Activated T-helper 1 cell treated with anti-CD3 and anti-CD28 coated beads, Interleukin-12 subunit alpha, Interleukin-12 subunit beta, Interleukin-2, Interleukin-4 antibody, amounts not matched to agents 30 ng/mL and 10 ng/mL and 1 ng/mL, durations not matched to agents 14 hours and 24 hours and 36 hours (primary cell): Measurements from ENCODE around the gene MAN2A2. TPM values are rescaled to one million over a fixed set of nuclear protein-coding genes. Genes with fewer than 3 reads are reported as not detected.

Experiments used
- DNase-seq: peaks from one replicate; pipeline ENCODE4 v3.0.0; 2021; ENCODE audit warnings: low spot score
- H3K27ac Mint-ChIP-seq: one replicate; pipeline ENCODE4 v1.8.0; 2021; ENCODE audit warnings: mild to moderate bottlenecking, mixed read lengths
- H3K27me3 Mint-ChIP-seq: one replicate; pipeline ENCODE4 v1.8.0; 2022; ENCODE audit warnings: mild to moderate bottlenecking, moderate library complexity, mixed read lengths; ENCODE audit not compliant: insufficient read depth
- H3K36me3 Mint-ChIP-seq: one replicate; pipeline ENCODE4 v1.8.0; 2021; ENCODE audit warnings: low read depth, mixed read lengths
- H3K4me1 Mint-ChIP-seq: one replicate; pipeline ENCODE4 v1.8.0; 2021; ENCODE audit warnings: low read depth, mixed read lengths
- H3K4me3 Mint-ChIP-seq: one replicate; pipeline ENCODE4 v1.8.0; 2021; ENCODE audit warnings: mild to moderate bottlenecking, moderate library complexity, mixed read lengths
- H3K9me3 Mint-ChIP-seq: one replicate; pipeline ENCODE4 v1.8.0; 2021; ENCODE audit warnings: mixed read lengths
- intact Hi-C: fragments of 100-400 bp; cut with micrococcal nuclease; formaldehyde crosslinking; loops from one replicate; pipeline ENCODE4 v1.15.1; 2024
- total RNA-seq: library from RNA; stranded (reverse); gene quantifications from 2 replicates; pipeline ENCODE4 v1.2.3, GENCODE V29; 2022

Gene MAN2A2
- total RNA-seq = 228 and 239 TPM in 2 replicates

- Mint-ChIP-seq H3K36me3 (peaks cover 35% of the 10 kb centered on the region), H3K4me3 (peak within 1 kb of the TSS; percentile 90), H3K27ac (peak within 1 kb of the TSS; percentile 88), H3K27me3 (no peaks in the 10 kb centered on the region), H3K9me3 (no peaks in the 10 kb centered on the region), H3K4me1 (peaks cover 48% of the 10 kb centered on the region)
- intact Hi-C loops = loop anchor here (1.0 to 2.0 kb wide), 6 partner anchors 20 to 255 kb away; partner anchors contain the start of gene RCCD1
- peak; percentile 72 for DNase-seq
Measured at GRCh38 chr15:90902840-90903732, at the start of gene MAN2A2. TSS of gene MAN2A2 (plus strand) at chr15:90903302. CDS start at chr15:90904208, 906 bp downstream.

GRCh38 chr15:90855139-90855538 lies 48.0 kb upstream of the MAN2A2 start:
- no peak for DNase-seq
- Mint-ChIP-seq H3K4me1 (peaks cover 86% of the 10 kb centered on the region), H3K4me3 (peak overlapping the region; percentile 42), H3K36me3 (peaks cover 29% of the 10 kb centered on the region), H3K9me3 (peaks cover 4% of the 10 kb centered on the region), H3K27ac (peak overlapping the region; percentile 99), H3K27me3 (peaks cover 1% of the 10 kb centered on the region)
- intact Hi-C loops = no loop called here

GRCh38 chr15:90857337-90857736 lies 45.8 kb upstream of the MAN2A2 start:
- Mint-ChIP-seq H3K9me3 (peaks cover 4% of the 10 kb centered on the region), H3K4me3 (no peak overlapping the region), H3K36me3 (peaks cover 25% of the 10 kb centered on the region), H3K4me1 (peaks cover 83% of the 10 kb centered on the region), H3K27me3 (peaks cover 1% of the 10 kb centered on the region), H3K27ac (peak overlapping the region; percentile 91)
- DNase-seq = no peak
- intact Hi-C loops = no loop called here

- Mint-ChIP-seq H3K4me3 (peak overlapping the region; percentile 37), H3K4me1 (peaks cover 83% of the 10 kb centered on the region), H3K27me3 (no peaks in the 10 kb centered on the region), H3K27ac (peak overlapping the region; percentile 91), H3K36me3 (peaks cover 24% of the 10 kb centered on the region), H3K9me3 (peaks cover 4% of the 10 kb centered on the region)
- DNase-seq = no peak
- intact Hi-C loops = no loop called here
Measured at GRCh38 chr15:90857883-90858443, 45.1 kb upstream of the MAN2A2 start.

- H3K27me3 Mint-ChIP-seq = no peaks in the 10 kb centered on the region
- peaks cover 1% of the 10 kb centered on the region for H3K9me3 Mint-ChIP-seq
- intact Hi-C loops = no loop called here
- no peak for DNase-seq
- peaks cover 87% of the 10 kb centered on the region for H3K4me1 Mint-ChIP-seq
- peaks cover 18% of the 10 kb centered on the region for H3K36me3 Mint-ChIP-seq
- peak overlapping the region; percentile 13 for H3K4me3 Mint-ChIP-seq
- peak overlapping the region; percentile 88 for H3K27ac Mint-ChIP-seq
Measured at GRCh38 chr15:90859234-90860131, 43.6 kb upstream of the MAN2A2 start.

- peaks cover 15% of the 10 kb centered on the region for H3K36me3 Mint-ChIP-seq
- no peaks in the 10 kb centered on the region for H3K27me3 Mint-ChIP-seq
- H3K4me1 Mint-ChIP-seq = peaks cover 78% of the 10 kb centered on the region
- no peak for DNase-seq
- peak overlapping the region; percentile 35 for H3K27ac Mint-ChIP-seq
- H3K9me3 Mint-ChIP-seq = no peaks in the 10 kb centered on the region
- no peak overlapping the region for H3K4me3 Mint-ChIP-seq
- intact Hi-C loops = no loop called here
Measured at GRCh38 chr15:90860450-90860849, 42.7 kb upstream of the MAN2A2 start.

GRCh38 chr15:90860942-90861675 lies 42.0 kb upstream of the MAN2A2 start:
- H3K27ac Mint-ChIP-seq = peak overlapping the region; percentile 55
- H3K4me1 Mint-ChIP-seq = peaks cover 71% of the 10 kb centered on the region
- no peaks in the 10 kb centered on the region for H3K27me3 Mint-ChIP-seq
- no peak for DNase-seq
- peaks cover 15% of the 10 kb centered on the region for H3K36me3 Mint-ChIP-seq
- intact Hi-C loops = no loop called here
- H3K9me3 Mint-ChIP-seq = no peaks in the 10 kb centered on the region
- H3K4me3 Mint-ChIP-seq = no peak overlapping the region

GRCh38 chr15:90862487-90862886 lies 40.6 kb upstream of the MAN2A2 start:
- peak overlapping the region; percentile 61 for H3K27ac Mint-ChIP-seq
- peaks cover 15% of the 10 kb centered on the region for H3K36me3 Mint-ChIP-seq
- peaks cover 69% of the 10 kb centered on the region for H3K4me1 Mint-ChIP-seq
- DNase-seq = no peak
- intact Hi-C loops = no loop called here
- no peaks in the 10 kb centered on the region for H3K9me3 Mint-ChIP-seq
- peak overlapping the region; percentile 0 for H3K4me3 Mint-ChIP-seq
- H3K27me3 Mint-ChIP-seq = no peaks in the 10 kb centered on the region

- no peaks in the 10 kb centered on the region for H3K27me3 Mint-ChIP-seq
- no peak for DNase-seq
- peaks cover 11% of the 10 kb centered on the region for H3K36me3 Mint-ChIP-seq
- no peaks in the 10 kb centered on the region for H3K9me3 Mint-ChIP-seq
- intact Hi-C loops = no loop called here
- H3K4me3 Mint-ChIP-seq = peak overlapping the region; percentile 26
- H3K27ac Mint-ChIP-seq = peak overlapping the region; percentile 84
- H3K4me1 Mint-ChIP-seq = peaks cover 69% of the 10 kb centered on the region
Measured at GRCh38 chr15:90862964-90863778, 39.9 kb upstream of the MAN2A2 start.

GRCh38 chr15:90863987-90864386 lies 39.1 kb upstream of the MAN2A2 start:
- Mint-ChIP-seq H3K4me1 (peaks cover 73% of the 10 kb centered on the region), H3K4me3 (no peak overlapping the region), H3K27me3 (no peaks in the 10 kb centered on the region), H3K36me3 (peaks cover 13% of the 10 kb centered on the region), H3K27ac (peak overlapping the region; percentile 84), H3K9me3 (no peaks in the 10 kb centered on the region)
- DNase-seq = no peak
- intact Hi-C loops = no loop called here

- no peak for DNase-seq
- Mint-ChIP-seq H3K36me3 (peaks cover 13% of the 10 kb centered on the region), H3K27me3 (no peaks in the 10 kb centered on the region), H3K4me1 (peaks cover 73% of the 10 kb centered on the region), H3K9me3 (no peaks in the 10 kb centered on the region), H3K27ac (no peak overlapping the region), H3K4me3 (no peak overlapping the region)
- intact Hi-C loops = no loop called here
Measured at GRCh38 chr15:90864507-90864906, 38.6 kb upstream of the MAN2A2 start.
